ENCODE data around the gene EPHB2.
"Not testable (repeated sequence)": the region's sequence is repeated elsewhere in the genome, so short reads cannot be mapped to it uniquely, and the experiment has no call there.

The EPHB2 gene

GRCh38 chr1:22710701-22711049 is at the start of gene EPHB2:
Gene EPHB2, plus strand, starts transcription at chr1:22710839. Its CDS starts 144 bp downstream, at chr1:22710983.
- peak in 1 of 2 donors; percentile 15 for ATAC-seq

DNA sequence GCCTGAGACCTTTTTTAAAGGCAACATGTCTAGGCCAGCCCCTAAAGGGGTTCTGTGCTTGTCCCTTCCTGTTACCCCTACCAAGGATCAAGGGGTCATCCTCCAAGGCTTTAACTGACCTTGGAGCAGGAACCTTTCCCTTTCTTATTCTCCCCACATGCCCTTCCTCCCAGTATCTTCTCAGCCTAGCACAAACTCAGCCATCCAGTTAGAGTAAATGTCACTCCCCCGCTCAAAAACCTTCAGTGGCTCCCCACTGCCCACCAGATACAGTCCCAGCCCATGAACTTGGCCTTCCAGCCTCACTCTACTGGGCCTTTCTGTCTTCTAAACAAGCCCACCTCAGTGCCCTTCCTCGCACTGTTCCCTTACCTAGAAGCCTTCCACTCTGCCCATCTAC is 48.8 kb upstream of the EPHB2 start:
- no peak for ATAC-seq

- ATAC-seq: peak; percentile 17 to 38
These were observed 48.3 kb upstream of the EPHB2 start for GRCh38 chr1:22662318-22662717.

DNA sequence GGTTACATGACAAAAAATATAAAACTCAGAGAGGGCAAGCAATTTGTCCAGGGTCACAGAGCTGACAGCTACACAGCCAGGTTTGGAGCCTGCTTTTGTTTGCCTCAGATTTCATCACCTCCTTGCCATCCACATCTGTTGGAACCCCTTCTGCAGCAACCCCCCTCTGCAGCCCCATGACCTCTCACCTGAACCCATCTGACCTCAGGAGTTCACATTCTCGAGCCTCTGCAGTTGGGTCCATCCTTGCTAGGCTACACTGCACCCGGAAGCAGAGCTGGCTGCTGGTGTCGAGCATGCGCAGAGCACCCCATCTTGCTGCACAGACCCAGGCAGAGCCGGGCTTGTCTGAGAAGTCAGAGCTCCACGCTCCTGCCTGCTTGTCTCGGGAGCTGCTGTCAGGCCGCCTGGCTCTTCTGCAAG is 47.6 kb upstream of the EPHB2 start:
- no peak for ATAC-seq

GRCh38 chr1:22665752-22666151 is 44.9 kb upstream of the EPHB2 start:
- no peak for ATAC-seq

DNA sequence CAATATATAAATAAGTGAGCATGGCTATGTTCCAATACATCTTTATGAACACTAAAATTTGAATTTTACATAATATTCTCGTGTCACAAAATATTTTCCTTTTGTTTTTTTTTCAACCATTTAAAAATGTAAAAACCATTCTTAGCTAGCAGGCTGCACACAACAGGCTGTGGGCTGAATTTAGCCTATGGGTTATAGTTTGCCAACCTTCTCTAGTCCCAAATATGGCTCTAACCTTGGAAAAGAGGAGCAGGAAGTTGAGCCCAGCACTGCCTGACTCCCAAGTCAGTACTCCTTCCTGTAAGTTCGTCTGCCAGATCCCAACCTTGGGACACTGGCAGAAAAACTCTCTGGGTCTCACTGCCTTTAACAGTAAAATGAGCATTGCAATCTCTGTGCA is 44.2 kb upstream of the EPHB2 start:
- no peak for ATAC-seq

- not testable (repeated sequence) for ATAC-seq
These were observed 41.8 kb upstream of the EPHB2 start for GRCh38 chr1:22668840-22669239.

DNA sequence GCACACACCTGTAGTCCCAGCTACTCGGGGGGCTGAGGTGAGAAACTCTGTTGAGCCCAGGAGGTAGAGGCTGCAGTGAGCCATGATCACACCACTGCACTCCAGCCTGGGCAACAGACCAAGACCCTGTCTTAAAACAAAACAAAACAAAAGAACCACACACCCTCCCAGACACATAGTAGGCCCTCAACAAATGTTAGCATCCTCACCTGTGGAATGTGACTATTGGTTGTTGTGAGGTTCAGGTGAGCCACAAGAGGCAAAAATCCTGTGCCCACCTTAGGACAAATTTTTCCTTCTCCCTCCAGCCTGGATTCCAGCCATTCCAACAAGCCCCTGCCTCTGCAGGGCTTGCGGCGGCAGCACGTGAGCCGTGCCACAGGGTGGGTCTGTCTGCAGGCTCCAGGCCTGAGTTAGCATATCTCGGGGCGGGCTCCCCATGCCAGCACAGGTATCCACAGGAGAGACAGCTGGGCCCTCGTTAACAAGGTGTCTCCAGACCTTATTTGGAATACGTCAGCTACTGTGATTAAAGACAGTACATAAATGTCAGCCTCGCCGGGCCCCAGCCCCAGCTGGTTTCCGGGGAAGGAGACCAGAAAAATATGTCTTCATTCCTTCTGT is 40.2 kb upstream of the EPHB2 start:
- ATAC-seq: no peak

DNA sequence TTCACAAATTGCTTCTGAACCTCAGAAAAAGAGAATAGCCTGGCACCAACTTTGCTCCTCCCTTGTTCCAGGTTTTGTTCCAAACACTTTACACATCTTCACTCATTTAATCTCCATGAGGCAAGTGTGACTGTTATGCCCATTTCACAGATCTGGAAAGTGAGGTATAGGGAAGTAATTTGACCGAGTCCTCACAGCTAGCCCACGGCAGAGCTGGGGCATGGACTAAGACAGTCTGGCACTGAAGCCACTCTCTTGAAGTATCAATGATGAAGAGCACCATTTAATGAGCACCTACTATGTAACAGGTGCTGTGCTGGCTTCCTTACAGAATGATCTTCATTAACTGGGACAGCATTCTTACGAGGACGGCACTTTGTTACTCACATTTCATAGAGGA is 38.6 kb upstream of the EPHB2 start:
- no peak for ATAC-seq

DNA sequence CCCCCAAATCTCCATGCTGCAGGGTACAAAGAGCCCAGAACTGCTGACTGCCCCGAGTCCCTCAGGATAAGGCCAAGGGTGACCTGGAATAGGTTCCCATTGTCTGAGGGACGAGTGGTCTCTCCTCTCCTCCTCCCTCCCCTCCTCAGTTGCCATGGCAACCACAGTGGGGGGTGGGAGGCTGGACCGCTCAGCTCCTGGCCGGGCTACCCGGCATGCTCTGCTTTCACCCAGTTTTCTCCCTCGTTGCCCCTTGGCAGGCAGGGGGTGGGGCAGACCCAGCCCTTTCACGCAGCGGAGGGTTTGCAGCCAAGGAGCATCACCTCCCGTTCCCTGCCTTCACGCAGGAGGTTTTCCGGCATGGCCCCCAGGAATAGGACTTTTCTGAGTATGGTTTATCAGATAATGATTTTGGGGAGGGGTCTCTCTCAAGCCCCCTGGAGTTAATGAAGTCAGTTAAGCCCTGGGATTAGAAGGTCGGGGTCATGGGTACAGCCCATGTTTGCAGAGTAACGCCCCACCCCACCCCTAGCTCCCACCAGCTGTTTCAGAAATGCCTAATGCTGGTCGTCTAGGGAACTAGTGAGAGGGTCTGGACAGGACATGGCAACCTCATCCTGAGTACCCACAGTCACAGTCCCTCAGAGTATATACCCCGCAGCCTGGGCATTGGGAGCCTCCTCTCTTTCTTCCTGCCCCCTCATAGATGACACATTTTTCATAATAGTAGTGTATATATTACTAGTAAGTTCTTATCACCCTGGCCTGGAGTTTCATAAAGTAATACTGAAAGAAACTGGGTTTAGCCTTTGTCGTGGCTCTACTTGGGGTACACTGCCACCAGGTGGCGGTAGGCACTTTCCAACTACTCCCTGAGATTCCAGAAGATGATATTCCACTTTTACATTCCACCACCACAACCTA is 36.9 kb upstream of the EPHB2 start:
- peak; percentile 64 to 85 for ATAC-seq

DNA sequence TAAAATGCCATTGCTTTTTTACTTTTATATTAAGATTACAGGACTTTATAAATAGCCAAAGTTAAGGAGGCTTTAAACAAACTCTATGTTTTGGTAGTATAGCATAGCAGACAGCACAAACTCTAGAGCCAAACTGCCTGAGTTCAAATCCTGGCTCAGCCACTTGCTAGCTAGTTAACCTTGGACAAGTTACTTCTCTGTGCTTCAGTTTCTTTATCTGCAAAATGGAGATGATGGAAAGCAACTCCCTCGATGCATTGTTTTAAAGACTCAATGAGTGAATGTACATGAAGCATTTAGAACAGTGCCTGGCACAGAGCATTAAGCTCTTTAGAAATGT is 36.3 kb upstream of the EPHB2 start:
- no peak for ATAC-seq

DNA sequence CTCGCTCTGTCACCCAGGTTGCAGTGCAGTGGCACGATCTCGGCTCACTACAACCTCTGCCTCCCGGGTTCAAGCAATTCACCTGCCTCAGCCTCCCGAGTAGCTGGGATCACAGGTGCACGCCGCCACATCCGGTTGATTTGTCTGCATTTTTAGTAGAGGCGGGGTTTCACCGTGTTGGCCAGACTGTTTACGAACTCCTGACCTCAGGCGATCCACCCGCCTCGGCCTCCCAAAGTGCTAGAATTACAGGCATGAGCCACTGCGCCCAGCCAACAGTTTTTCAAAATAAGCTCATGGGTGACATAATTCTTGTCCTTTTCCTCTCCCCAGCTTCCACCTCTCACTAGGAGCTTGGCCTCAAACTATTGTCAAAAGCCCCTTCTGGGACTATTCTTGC is 34.5 kb upstream of the EPHB2 start:
- not testable (repeated sequence) for ATAC-seq

DNA sequence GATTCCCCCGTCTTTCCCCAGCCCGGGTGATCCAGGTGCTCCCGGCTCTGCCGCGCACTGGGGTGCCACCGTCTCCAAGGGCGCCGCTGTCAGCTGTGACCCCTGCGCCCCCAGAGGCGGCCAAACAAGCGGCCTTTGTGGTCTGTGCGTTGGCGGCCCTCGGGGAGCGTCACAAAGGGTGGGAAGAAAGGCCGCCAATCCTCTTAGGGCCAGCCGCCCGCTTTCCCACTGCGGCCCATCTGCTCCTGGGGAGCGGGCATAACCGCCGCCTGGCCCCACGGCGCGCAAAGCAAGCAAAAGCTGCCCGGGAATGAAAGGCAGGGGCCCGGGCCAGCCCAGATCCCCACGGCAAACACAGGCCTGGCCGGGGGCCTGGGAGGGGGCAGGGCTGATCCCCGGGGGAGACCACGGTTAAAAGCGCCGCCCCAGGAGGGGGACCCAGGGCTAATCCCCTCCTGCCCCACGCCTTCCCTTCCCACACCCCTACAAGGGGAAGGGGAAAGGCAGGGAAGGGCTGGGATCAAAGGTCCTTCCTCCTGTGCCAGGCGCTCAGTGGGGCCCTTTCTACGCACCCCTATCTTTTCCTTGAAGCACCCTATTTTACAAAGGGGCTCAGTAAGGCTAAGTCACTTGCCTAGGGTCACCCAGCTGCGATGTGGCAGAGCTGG is 33.6 kb upstream of the EPHB2 start:
- no peak for ATAC-seq

DNA sequence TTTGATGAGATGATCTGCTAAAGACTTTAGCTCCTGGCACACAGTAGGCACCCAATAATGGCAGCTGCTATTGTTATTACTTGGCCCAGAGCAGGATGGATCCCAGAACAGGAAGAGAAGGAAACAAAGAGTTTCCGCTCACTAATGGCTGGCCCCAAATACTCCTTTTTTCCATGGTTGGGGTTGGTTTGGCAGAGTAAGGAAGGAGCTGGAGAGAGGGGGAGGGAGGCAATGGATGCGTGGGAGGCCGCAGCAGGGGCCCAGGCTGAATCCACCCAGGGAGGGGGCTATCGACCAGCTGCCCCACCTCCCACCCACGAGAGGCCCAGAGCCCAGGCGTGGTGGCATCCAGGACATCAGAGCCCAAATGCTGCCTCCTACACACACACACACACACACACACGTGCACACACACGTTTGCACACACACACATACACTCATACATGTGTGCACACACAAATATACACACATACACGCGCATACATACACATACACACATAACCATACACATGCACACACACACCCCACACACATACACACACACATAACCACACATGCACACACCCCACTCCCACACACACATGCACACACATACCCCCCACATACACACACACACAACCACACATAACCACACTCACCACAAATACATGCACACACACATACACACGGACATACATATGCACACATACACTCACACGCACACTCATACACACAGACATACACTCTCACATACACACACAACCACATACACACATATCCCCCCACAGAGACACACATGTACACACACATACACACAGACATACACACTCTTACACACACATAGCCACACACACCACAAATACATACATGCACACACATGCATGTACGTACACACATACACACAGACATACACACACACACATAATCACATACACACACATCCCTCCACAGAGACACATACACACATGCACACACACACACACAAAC is 32.4 kb upstream of the EPHB2 start:
- no peak for ATAC-seq

DNA sequence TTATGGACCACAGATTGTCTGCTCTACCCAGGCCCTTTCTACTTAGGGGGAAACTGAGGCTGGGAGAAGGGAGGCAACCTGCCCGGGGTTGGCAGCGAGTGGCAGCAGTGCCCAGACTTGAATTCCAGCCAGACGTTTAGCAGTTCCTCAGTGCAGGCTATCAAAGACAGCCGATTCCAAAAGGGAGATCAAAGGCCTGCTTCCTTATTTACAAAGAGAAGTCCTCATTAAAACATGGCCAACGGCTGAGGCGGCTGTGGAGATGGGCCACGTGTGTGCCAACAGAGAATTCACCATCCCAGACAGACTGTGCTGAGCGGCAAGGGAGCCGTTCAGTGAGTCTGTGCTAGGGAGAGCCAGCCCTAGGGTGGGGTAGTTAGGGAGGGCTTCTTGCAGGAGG is 29.9 kb upstream of the EPHB2 start:
- no peak for ATAC-seq

DNA sequence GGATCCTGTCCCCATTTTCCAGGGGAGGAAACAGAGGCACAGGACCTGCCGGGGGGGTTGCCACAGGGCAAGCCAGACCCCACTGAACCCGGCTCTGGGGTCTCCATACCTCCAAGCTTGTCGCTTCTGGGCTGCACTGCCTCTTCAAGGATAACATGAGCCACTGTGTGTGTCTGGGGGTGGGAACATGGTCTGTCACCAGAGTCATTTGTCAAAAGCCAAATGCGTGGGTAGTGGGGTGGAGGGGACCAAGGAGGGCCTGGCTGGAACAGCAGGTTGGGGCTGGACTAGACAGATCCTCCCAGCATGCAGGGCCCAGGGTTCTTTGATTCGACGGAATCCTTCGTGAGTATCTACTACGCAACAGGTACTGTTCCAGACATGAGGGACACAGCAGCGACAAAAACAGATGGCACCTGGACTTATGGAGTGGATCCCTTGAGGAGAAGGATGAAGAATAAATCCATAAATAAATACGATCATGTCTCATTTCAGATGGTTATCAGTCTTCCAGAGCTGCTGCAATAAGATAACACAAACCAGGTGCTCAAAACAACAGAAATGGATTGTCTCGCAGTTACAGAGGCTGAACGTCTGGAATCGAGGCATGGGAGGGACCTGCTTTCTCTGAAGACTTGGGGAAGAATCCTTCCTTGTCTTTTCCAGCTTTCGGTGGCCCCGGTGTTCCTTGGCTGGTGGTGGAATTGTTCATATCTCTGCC is 28.9 kb upstream of the EPHB2 start:
- no peak for ATAC-seq

- no peak for ATAC-seq
These were observed 27.1 kb upstream of the EPHB2 start for GRCh38 chr1:22683547-22683946.

- no peak for ATAC-seq
These were observed 25.0 kb upstream of the EPHB2 start for GRCh38 chr1:22685591-22686059.

GRCh38 chr1:22687191-22687590 is 23.4 kb upstream of the EPHB2 start:
- no peak for ATAC-seq

DNA sequence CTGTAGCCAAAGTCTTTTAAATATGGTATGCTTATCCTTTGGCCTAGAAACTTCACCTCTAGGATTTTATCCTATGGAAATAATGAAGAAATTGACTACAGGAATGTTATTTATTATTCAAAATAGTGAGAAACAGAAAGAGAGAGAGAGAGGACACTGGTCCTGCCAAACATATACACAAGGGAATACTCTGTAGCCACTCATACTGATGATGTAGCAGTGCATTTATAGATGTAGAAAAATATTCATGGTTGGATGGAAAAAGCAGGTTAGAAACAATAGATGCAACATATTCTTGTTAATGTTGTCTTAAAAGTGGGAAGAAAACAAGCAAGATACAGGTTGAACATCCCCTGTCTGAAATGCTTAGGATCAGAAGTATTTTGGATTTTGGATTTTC is 22.2 kb upstream of the EPHB2 start:
- no peak for ATAC-seq

DNA sequence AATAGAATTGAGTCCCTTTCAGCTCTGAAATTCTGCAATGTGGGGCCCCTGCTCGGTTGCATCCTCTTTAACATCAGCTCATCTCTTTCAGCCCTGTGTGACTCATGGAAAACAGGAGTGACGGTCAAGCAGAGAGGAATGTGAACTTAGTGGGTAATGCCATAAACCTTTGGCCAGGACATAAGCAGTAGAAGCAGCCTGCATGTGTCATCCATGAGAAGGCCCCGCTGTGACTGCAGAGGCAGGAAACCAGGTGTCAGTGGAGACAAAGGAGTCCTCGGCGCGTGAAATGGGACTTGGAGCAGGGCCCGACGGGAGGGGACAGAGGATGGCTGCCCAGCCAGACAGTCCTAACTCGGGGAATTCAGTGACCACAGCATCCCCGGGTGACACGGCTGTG is 21.1 kb upstream of the EPHB2 start:
- no peak for ATAC-seq
